ENCODE data around the gene SNRNP48. TPM values are rescaled to one million over a fixed set of nuclear protein-coding genes. Genes with fewer than 3 reads are reported as not detected.

SNRNP48 gene
- total and polyA plus RNA-seq, 2 of the 8 experiments (the other 6 are each of a cell fraction or from before 2014, with no cell fraction given), result 7.7 to 21.0 TPM

DNA sequence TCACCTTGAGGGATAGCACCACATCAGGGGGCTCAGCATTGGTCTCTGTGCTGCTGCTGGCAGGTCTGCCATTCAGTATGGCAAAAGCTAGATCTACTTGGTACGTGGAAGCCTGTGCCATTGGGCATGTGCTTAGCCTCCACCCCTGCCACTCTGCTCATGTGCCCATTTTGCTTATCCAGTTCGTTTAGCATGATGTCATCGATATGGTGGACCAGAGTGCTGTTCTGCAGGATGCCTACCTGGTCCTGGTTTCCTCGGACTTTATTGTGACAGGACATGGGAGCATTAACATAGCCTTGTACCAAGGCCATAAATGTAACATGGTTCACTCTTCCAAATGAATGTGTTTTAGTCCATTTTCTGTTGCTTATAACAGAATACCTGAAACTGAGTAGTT lies 68.5 kb downstream of the SNRNP48 start (continued):
- no peak for TF ChIP-seq RXRA (IDR thresholded peaks at IDR 0.05; ENCODE audit: insufficient read depth, low read depth, low read length)
- TF ChIP-seq POLR2AphosphoS5 (IDR thresholded peaks at IDR 0.05; ENCODE audit: low read depth, low read length), result no peak
- TF ChIP-seq KDM5A (IDR thresholded peaks at IDR 0.05; ENCODE audit: low read length), result no peak
- TF ChIP-seq KDM1A (IDR thresholded peaks at IDR 0.05; ENCODE audit: borderline replicate concordance, low read length), result no peak
- TF ChIP-seq CTBP2 (IDR thresholded peaks at IDR 0.05; ENCODE audit: borderline replicate concordance, insufficient read depth, insufficient read length, low read length), result no peak
- TF ChIP-seq, protein P1, sequence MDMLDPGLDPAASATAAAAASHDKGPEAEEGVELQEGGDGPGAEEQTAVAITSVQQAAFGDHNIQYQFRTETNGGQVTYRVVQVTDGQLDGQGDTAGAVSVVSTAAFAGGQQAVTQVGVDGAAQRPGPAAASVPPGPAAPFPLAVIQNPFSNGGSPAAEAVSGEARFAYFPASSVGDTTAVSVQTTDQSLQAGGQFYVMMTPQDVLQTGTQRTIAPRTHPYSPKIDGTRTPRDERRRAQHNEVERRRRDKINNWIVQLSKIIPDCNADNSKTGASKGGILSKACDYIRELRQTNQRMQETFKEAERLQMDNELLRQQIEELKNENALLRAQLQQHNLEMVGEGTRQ (IDR thresholded peaks at IDR 0.05; ENCODE audit: low read length), result no peak

Data from H1 (cell line).